PFSK-1 (cell line): ENCODE data around the gene TTC23L.

Experiments
- FOXP2 ChIP-seq: optimal IDR thresholded peaks from 2 replicates; pipeline ENCODE3; 2011; ENCODE audit warnings: borderline replicate concordance, control low read depth, inconsistent platforms; ENCODE audit not compliant: insufficient read depth; ENCODE audit errors: extremely low read length, extremely low read depth
- POLR2AphosphoS5 ChIP-seq: IDR thresholded peaks from 2 replicates; pipeline ENCODE4 v1.6.1; 2012; ENCODE audit warnings: low read depth, mild to moderate bottlenecking, control low read depth, low read length, moderate library complexity
- SIN3A ChIP-seq: IDR thresholded peaks from 2 replicates; pipeline ENCODE4 v1.6.1; 2012; ENCODE audit warnings: mild to moderate bottlenecking, low read length, moderate library complexity, borderline replicate concordance; ENCODE audit not compliant: insufficient read depth
- TAF1 ChIP-seq: IDR thresholded peaks from 2 replicates; pipeline ENCODE4 v1.6.1; 2012; ENCODE audit warnings: low read length, control low read depth, borderline replicate concordance; ENCODE audit not compliant: insufficient read depth
- TF ChIP-seq, protein P1 (sequence below), 2 experiments: IDR thresholded peaks; 2 replicates each; pipeline versions ENCODE4 v1.6.1 to v1.8.0; 2011 to 2012; ENCODE audit warnings: low read depth in 2 of 2, low read length in 2 of 2, control low read depth in 1 of 2, inconsistent platforms in 1 of 2, mild to moderate bottlenecking in 1 of 2, moderate library complexity in 1 of 2; ENCODE audit not compliant: insufficient read depth in 1 of 2

The TTC23L gene

DNA sequence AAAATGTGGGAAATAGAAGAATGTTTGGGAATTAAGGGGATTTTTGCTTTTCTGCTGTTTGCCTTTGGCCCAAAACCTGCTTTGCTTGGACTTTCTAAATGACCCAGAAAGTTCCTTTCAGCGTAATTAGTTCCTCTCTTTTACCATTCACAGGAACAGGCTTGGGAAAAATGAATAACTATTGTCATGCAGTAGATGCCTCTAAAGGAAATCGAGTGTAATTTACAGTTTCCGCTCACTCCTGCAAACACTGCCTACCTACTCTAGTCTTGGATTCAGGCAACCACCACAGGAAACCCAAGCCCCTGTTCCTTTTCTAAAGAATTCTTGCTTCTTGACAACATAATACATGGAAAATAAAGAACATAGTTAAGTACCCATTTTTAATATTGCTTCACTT is 25.0 kb downstream of the TTC23L start:
- TF ChIP-seq POLR2AphosphoS5, result no peak
- TF ChIP-seq, protein P1, sequence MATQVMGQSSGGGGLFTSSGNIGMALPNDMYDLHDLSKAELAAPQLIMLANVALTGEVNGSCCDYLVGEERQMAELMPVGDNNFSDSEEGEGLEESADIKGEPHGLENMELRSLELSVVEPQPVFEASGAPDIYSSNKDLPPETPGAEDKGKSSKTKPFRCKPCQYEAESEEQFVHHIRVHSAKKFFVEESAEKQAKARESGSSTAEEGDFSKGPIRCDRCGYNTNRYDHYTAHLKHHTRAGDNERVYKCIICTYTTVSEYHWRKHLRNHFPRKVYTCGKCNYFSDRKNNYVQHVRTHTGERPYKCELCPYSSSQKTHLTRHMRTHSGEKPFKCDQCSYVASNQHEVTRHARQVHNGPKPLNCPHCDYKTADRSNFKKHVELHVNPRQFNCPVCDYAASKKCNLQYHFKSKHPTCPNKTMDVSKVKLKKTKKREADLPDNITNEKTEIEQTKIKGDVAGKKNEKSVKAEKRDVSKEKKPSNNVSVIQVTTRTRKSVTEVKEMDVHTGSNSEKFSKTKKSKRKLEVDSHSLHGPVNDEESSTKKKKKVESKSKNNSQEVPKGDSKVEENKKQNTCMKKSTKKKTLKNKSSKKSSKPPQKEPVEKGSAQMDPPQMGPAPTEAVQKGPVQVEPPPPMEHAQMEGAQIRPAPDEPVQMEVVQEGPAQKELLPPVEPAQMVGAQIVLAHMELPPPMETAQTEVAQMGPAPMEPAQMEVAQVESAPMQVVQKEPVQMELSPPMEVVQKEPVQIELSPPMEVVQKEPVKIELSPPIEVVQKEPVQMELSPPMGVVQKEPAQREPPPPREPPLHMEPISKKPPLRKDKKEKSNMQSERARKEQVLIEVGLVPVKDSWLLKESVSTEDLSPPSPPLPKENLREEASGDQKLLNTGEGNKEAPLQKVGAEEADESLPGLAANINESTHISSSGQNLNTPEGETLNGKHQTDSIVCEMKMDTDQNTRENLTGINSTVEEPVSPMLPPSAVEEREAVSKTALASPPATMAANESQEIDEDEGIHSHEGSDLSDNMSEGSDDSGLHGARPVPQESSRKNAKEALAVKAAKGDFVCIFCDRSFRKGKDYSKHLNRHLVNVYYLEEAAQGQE (IDR thresholded peaks at IDR 0.05; ENCODE audit: insufficient read depth in 1 of 2, low read depth in 2 of 2, low read length in 2 of 2), result no peak
- no peak for TF ChIP-seq SIN3A
- no peak for TF ChIP-seq FOXP2
- no peak for TF ChIP-seq TAF1

DNA sequence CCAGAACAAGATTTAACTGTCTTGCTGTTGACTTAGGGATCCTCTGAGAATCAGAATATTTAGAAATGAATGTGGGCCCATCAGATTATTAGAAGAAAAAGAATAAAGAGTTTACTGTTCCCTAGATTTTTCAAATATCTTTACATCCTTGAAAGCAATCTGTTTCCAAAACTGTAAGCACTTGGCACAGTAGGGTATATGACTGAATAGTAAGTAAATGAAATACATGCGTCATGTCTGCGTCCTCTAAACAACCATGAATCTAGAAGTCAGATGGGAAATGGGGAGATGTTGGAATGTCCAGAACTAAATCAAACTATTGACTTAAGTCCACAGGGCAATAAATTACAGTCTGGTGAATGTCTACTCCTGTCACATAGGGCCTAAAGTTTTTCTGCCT is 26.1 kb downstream of the TTC23L start:
- TF ChIP-seq SIN3A (no peak), FOXP2 (no peak), TAF1 (no peak), POLR2AphosphoS5 (no peak)
- TF ChIP-seq, protein P1 (IDR thresholded peaks at IDR 0.05; ENCODE audit: insufficient read depth in 1 of 2, low read depth in 2 of 2, low read length in 2 of 2), result no peak

DNA sequence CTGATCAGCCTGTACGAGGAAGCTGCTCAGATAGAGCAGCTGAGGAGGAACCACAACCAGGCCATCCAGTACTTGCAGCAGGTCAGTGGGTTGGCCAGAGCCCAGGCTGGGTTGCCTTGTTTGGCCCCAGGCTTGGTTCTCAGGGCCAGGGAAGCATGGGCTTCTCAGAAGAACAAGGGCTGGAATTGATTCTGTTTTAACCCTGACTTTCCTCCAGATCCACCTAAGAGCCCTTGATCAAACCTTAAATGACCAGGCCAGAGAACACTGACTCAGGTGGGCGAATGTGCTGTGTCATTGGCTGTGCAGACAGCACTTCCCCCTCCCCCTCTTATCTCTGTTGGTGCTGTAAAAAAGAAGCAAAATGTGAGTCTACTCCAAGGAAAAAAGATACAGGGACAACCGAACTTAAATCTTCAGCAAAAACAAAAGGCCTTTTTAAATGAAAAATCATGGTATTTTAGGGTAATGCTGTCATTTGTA is 28.1 kb downstream of the TTC23L start:
- no peak for TF ChIP-seq POLR2AphosphoS5
- TF ChIP-seq, protein P1 (IDR thresholded peaks at IDR 0.05; ENCODE audit: insufficient read depth in 1 of 2, low read depth in 2 of 2, low read length in 2 of 2), result no peak
- TF ChIP-seq SIN3A, result no peak

DNA sequence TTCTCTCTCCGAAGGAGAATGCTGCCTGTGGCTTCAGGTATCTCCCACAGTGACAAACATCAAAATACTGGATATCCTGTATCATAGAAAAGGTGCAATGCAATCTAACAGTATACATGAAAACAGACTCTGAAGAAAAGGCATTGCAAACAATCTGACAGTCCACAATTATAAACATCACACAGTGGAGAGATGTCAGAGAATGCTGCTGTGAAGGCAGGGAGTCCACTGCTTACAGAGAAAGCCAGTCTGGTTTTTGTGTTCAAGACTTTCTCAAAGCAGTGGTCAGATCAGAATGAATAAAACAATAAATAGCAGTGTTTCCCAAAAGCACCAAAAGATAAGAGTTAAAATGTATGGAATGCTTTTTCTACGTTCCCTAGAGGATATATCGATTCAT is 28.7 kb downstream of the TTC23L start:
- TF ChIP-seq, protein P1 (IDR thresholded peaks at IDR 0.05; ENCODE audit: insufficient read depth in 1 of 2, low read depth in 2 of 2, low read length in 2 of 2), result no peak
- TF ChIP-seq FOXP2, result no peak
- no peak for TF ChIP-seq POLR2AphosphoS5
- TF ChIP-seq SIN3A, result no peak
- TF ChIP-seq TAF1, result no peak

DNA sequence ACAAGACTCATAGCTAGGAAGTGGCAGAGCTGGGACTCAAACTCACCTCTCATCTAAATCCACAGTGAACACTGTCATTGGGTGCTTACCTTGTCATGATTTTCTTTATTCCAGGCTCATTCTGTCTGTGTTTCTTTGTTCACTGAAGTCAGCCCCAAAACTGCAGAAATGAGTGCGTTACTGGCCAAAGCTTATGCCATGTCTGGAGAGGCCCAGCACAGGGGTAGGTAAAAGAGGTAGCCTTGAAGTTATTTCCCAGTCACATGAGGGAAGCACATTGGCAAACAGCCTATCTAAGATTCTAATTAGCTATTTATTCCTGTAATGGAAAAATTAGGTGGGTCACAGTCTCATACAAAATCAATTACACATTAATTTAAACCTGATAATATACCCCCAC is 29.8 kb downstream of the TTC23L start:
- no peak for TF ChIP-seq TAF1
- no peak for TF ChIP-seq SIN3A
- TF ChIP-seq, protein P1 (IDR thresholded peaks at IDR 0.05; ENCODE audit: insufficient read depth in 1 of 2, low read depth in 2 of 2, low read length in 2 of 2), result no peak
- TF ChIP-seq POLR2AphosphoS5, result no peak
- TF ChIP-seq FOXP2, result no peak
